Measurements from ENCODE around the gene RNU2-63P. TPM values are rescaled to one million over a fixed set of nuclear protein-coding genes. Genes with fewer than 3 reads are reported as not detected.

RNU2-63P gene
- total and polyA plus RNA-seq, 4 donors: 3.9 TPM; not detected in 3

DNA sequence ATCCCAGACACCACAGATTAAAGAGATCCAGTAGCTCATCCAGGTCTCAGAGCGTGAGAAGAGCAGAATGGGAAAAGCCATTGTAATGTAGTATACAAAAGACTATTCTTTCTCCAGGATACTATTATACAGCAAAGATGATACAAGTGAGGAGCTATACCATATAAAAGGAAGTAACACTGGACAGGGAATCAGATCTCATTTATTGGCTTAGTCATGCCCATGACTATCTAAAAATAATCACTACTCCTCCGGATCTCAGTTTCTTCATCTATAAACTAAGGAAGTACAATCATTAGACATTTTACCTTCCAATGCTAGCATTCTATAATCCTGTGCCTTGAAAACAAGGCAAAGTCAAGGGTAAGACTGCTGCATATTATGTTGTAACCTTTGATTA is 19.8 kb upstream of the RNU2-63P start:
- DNase-seq (no peak), ATAC-seq (ENCODE audit: insufficient read depth, low FRiP score) (no peak)
- peaks cover 0 to 6% (median 0%) of the 10 kb centered on the region in 5 donors for H3K4me1 ChIP-seq (ENCODE audit: control insufficient read depth in 5 of 5, insufficient read depth in 5 of 5, low read length in 5 of 5)
- peaks cover 1 to 13% (median 10%) of the 10 kb centered on the region in 4 donors for H3K36me3 ChIP-seq (ENCODE audit: control insufficient read depth in 4 of 4, insufficient read depth in 4 of 4, low read length in 4 of 4)
- 67 to 74% methylated on average over 2 of the region's 2 CpGs for WGBS, 2 donors
- H3K9ac ChIP-seq (ENCODE audit: insufficient read depth in 1 of 2, low read length in 2 of 2): no peak overlapping the region
- no peaks in the 10 kb centered on the region for H3K27me3 ChIP-seq (ENCODE audit: control insufficient read depth in 3 of 3, insufficient read depth in 3 of 3, low read length in 2 of 3)
- no peaks in the 10 kb centered on the region for H3K9me3 ChIP-seq (ENCODE audit: control insufficient read depth in 4 of 4, insufficient read depth in 3 of 4, low read length in 3 of 4)
- no peak overlapping the region for H3K27ac ChIP-seq (ENCODE audit: low read depth in 1 of 2, low read length in 1 of 2)
- no peak for TF ChIP-seq CTCF (IDR thresholded peaks at IDR 0.05; ENCODE audit: control extremely low read depth, extremely low read depth)
- H3K4me3 ChIP-seq: no peak overlapping the region

DNA sequence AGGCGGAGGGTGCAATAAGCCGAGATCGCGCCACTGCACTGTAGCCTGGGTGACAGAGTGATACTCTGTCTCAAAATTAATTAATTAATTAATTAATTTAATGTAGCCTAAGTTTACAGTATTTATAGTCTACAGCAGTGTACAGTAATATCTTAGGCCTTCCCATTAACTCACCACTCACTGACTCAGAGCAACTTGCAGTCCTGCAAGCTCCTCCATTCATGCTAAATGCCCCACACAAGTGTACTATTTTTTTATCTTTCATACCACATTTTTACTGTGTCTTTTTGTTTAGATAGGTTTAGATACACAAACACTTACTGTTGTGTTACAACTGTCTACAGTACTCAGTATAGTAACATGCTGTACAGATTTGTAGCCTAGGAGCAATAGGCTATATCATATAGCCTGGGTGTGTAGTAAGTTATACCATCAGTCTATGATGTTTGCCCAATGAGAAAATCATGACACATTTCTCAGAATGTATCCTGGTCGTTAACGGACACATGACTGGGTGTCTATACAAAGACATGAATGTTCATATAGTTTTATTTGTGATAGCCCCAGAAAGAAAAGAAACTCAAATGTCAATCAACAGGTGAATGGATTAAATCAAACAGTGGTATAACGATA is 15.8 kb upstream of the RNU2-63P start:
- no peak for ATAC-seq (ENCODE audit: insufficient read depth, low FRiP score)
- H3K4me1 ChIP-seq (ENCODE audit: control insufficient read depth in 5 of 5, insufficient read depth in 5 of 5, low read length in 5 of 5): no peaks in the 10 kb centered on the region
- H3K9me3 ChIP-seq (ENCODE audit: control insufficient read depth in 4 of 4, insufficient read depth in 3 of 4, low read length in 3 of 4): no peaks in the 10 kb centered on the region
- H3K36me3 ChIP-seq (ENCODE audit: control insufficient read depth in 4 of 4, insufficient read depth in 4 of 4, low read length in 4 of 4): peaks cover 8 to 30% (median 22%) of the 10 kb centered on the region in 4 donors
- no peak overlapping the region for H3K4me3 ChIP-seq
- no peak overlapping the region for H3K27ac ChIP-seq (ENCODE audit: low read depth in 1 of 2, low read length in 1 of 2)
- no peak for TF ChIP-seq CTCF (IDR thresholded peaks at IDR 0.05; ENCODE audit: control extremely low read depth, extremely low read depth)
- no peak overlapping the region for H3K9ac ChIP-seq (ENCODE audit: insufficient read depth in 1 of 2, low read length in 2 of 2)
- DNase-seq: no peak
- 97 to 98% methylated on average over 7 of the region's 7 CpGs for WGBS, 2 donors
- H3K27me3 ChIP-seq (ENCODE audit: control insufficient read depth in 3 of 3, insufficient read depth in 3 of 3, low read length in 2 of 3): no peaks in the 10 kb centered on the region

DNA sequence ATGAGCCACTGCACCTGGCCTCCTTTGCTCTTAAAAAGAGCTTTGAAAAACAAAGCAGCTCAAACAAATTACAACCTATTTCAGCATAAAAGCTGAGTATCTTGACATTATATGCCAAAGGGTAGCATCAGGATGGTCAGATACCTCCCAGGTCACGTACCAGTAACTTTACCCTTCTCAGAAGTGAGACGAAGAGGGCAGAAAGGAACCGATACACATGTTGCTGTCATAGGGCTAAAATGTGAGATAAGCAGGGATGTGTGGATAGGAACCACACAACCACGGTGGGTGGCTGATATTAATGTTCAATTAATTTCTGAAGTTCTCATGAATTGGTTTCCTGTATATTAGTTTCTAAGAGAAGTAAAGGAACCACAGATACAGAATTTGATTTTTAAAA is 12.6 kb upstream of the RNU2-63P start:
- WGBS, 2 donors: 92 to 96% methylated on average over 4 of the region's 4 CpGs
- TF ChIP-seq CTCF (IDR thresholded peaks at IDR 0.05; ENCODE audit: control extremely low read depth, extremely low read depth): no peak
- no peak overlapping the region for H3K27ac ChIP-seq (ENCODE audit: low read depth in 1 of 2, low read length in 1 of 2)
- no peaks in the 10 kb centered on the region for H3K9me3 ChIP-seq (ENCODE audit: control insufficient read depth in 4 of 4, insufficient read depth in 3 of 4, low read length in 3 of 4)
- H3K4me3 ChIP-seq: no peak overlapping the region
- ATAC-seq (ENCODE audit: insufficient read depth, low FRiP score) (no peak), DNase-seq (no peak)
- no peaks in the 10 kb centered on the region for H3K27me3 ChIP-seq (ENCODE audit: control insufficient read depth in 3 of 3, insufficient read depth in 3 of 3, low read length in 2 of 3)
- no peak overlapping the region for H3K9ac ChIP-seq (ENCODE audit: insufficient read depth in 1 of 2, low read length in 2 of 2)
- H3K36me3 ChIP-seq (ENCODE audit: control insufficient read depth in 4 of 4, insufficient read depth in 4 of 4, low read length in 4 of 4): peaks cover 7 to 28% (median 17%) of the 10 kb centered on the region in 4 donors
- H3K4me1 ChIP-seq (ENCODE audit: control insufficient read depth in 5 of 5, insufficient read depth in 5 of 5, low read length in 5 of 5): no peaks in the 10 kb centered on the region
